Body of pancreas (tissue), 4 donors: ENCODE data around the gene CDC27. TPM values are rescaled to one million over a fixed set of nuclear protein-coding genes. Genes with fewer than 3 reads are reported as not detected.

Source experiments
- ATAC-seq: fragments of 150-250 bp; one replicate; pipeline ENCODE4 v1.9.1; 2016
- DNase-seq, 4 donors: peaks; one replicate each; pipeline ENCODE4 v3.0.0-alpha.2; 2019
- H3K27ac ChIP-seq, 4 donors: fragments of 200-600 bp; sonication (generic); 1 replicate in 3 of 4; 2 replicates in 1 of 4; pipeline versions ENCODE4 v1.5.1 to v1.6.1; 2016 to 2019; ENCODE audit warnings: mild to moderate bottlenecking in 1 of 4, mixed read lengths in 1 of 4, moderate library complexity in 1 of 4
- H3K27me3 ChIP-seq, 2 donors: fragments of 200-600 bp; sonication (generic); one replicate each; pipeline ENCODE4 v1.6.0; 2016; ENCODE audit warnings: mild to moderate bottlenecking in 1 of 2
- H3K36me3 ChIP-seq, 2 donors: fragments of 200-600 bp; sonication (generic); replicated peaks in 1 of 2; 2 replicates each; pipeline ENCODE4 v1.5.1; 2016; ENCODE audit warnings: low read depth in 2 of 2; ENCODE audit not compliant: insufficient read depth in 1 of 2
- H3K4me1 ChIP-seq: fragments of 200-600 bp; sonication (generic); one replicate; pipeline ENCODE4 v1.6.0; 2016
- H3K4me3 ChIP-seq, 2 donors: fragments of 200-600 bp; sonication (generic); 1 replicate in 1 of 2; 2 replicates in 1 of 2; pipeline ENCODE4 v1.5.1; 2016 to 2019
- H3K9me3 ChIP-seq, 3 donors: fragments of 200-600 bp; sonication (generic); 1 replicate in 2 of 3; 2 replicates in 1 of 3; pipeline ENCODE4 v1.5.1; 2016
- POLR2A ChIP-seq, 3 donors: fragments of 450-650 bp; IDR thresholded peaks; one replicate each; pipeline ENCODE4 v1.6.1; 2016; ENCODE audit warnings: antibody characterized with exemption in 3 of 3, mild to moderate bottlenecking in 2 of 3
- WGBS, 2 donors: methylation state at CpG; one replicate each; pipeline ENCODE4 v1.1.5; 2017; 5-methylcytosine and 5-hydroxymethylcytosine counted together
- intact Hi-C: fragments of 100-400 bp; cut with DNase I; formaldehyde crosslinking; loops from one replicate; pipeline ENCODE4 v1.15.1; 2023
- total RNA-seq, 2 donors: library from RNA; depleted of rRNA; stranded (reverse); fragments of >200 nt; gene quantifications; one replicate each; pipeline ENCODE4 v1.1.0, GENCODE V29; 2016
- TF ChIP-seq, protein P1 (sequence below), 7 experiments: fragments of 450-650 bp in 4 of 7; fragments of 200-600 bp in 3 of 7; sonication (generic) in 3 of 7; IDR thresholded peaks; one replicate each; pipeline ENCODE4 v1.5.1; 2016 to 2019; ENCODE audit warnings: antibody characterized with exemption in 7 of 7

The CDC27 gene
- total RNA-seq, 2 donors from 2014 or later = 11.5 to 27.2 TPM

DNA sequence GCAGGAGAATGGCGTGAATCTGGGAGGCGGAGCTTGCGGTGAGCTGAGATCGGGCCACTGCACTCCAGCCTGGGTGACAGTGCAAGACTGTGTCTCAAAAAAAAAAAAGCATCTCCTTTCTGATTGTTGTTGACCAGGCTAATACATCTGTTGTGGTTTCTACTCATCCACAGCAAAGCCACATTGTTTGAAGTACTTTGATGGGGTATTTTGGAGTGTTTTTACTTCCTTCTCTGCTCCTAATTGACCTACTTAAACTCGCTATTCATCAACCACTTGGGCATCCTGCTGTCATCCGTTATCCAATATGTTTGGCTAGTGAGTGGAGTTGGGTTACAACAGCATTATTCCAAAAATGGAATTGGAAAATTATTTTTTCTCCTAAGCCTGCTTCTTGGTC, 3.5 kb upstream of the CDC27 start:
- DNase-seq = no peak
- Histone ChIP-seq H3K27ac (no peak overlapping the region), H3K4me3 (no peak overlapping the region), H3K36me3 (no peaks in the 10 kb centered on the region), H3K4me1 (peaks cover 8% of the 10 kb centered on the region), H3K9me3 (no peaks in the 10 kb centered on the region), H3K27me3 (no peaks in the 10 kb centered on the region)
- 74 to 78% methylated on average over 6 of the region's 6 CpGs for WGBS, 2 donors
- intact Hi-C loops = no loop called here
- ATAC-seq = no peak
- TF ChIP-seq, protein P1, sequence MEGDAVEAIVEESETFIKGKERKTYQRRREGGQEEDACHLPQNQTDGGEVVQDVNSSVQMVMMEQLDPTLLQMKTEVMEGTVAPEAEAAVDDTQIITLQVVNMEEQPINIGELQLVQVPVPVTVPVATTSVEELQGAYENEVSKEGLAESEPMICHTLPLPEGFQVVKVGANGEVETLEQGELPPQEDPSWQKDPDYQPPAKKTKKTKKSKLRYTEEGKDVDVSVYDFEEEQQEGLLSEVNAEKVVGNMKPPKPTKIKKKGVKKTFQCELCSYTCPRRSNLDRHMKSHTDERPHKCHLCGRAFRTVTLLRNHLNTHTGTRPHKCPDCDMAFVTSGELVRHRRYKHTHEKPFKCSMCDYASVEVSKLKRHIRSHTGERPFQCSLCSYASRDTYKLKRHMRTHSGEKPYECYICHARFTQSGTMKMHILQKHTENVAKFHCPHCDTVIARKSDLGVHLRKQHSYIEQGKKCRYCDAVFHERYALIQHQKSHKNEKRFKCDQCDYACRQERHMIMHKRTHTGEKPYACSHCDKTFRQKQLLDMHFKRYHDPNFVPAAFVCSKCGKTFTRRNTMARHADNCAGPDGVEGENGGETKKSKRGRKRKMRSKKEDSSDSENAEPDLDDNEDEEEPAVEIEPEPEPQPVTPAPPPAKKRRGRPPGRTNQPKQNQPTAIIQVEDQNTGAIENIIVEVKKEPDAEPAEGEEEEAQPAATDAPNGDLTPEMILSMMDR (IDR thresholded peaks at IDR 0.05) = no peak
- no peak for TF ChIP-seq POLR2A (IDR thresholded peaks at IDR 0.05)

DNA sequence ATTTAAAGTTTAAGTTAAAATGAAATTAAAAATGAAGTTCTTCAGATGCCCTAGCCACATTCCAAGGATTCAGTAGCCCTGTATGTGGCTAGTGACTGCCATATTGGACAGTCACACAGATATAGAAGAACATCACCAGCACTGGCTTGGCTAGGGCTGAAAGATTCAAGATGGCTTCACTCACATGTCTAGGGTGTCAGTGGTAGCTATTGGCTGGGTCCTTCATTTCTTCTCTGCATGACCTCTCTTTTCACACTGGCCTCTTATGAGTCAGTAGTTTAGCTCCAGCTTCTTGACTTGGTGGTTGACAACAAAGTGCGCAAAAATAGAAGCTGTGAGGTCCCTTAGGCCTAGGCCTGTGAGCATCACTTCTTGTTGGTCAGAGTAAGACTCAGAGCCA, 1.7 kb upstream of the CDC27 start:
- DNase-seq (no peak), ATAC-seq (no peak)
- H3K36me3 ChIP-seq = no peaks in the 10 kb centered on the region
- no peak for TF ChIP-seq POLR2A (IDR thresholded peaks at IDR 0.05)
- TF ChIP-seq, protein P1 (IDR thresholded peaks at IDR 0.05) = no peak
- no peaks in the 10 kb centered on the region for H3K27me3 ChIP-seq
- H3K9me3 ChIP-seq = no peaks in the 10 kb centered on the region
- peaks cover 24% of the 10 kb centered on the region for H3K4me1 ChIP-seq
- no peak overlapping the region for H3K27ac ChIP-seq
- H3K4me3 ChIP-seq = no peak overlapping the region
- 92 to 100% methylated on average over 1 of the region's 1 CpG for WGBS, 2 donors
- intact Hi-C loops = no loop called here

DNA sequence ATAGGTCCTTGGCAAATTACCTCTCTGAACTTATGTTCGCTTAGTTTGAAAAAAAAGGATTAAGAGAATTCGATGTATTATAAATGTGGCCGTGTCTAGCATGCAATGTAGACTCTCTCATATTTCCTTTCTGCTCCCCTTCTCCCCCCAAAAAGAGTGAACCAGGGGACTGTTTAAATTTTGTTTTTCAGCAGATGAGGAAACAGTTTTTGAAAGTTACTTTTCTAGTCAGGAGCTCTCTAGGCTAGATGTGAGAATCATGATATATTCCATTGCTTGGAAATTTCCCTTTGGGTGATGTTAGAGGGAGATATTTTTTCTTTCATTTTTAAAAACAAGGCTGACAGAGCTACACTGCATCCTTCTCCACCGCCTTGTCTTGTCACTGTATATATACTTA, 1.1 kb upstream of the CDC27 start:
- H3K4me1 ChIP-seq = peaks cover 24% of the 10 kb centered on the region

DNA sequence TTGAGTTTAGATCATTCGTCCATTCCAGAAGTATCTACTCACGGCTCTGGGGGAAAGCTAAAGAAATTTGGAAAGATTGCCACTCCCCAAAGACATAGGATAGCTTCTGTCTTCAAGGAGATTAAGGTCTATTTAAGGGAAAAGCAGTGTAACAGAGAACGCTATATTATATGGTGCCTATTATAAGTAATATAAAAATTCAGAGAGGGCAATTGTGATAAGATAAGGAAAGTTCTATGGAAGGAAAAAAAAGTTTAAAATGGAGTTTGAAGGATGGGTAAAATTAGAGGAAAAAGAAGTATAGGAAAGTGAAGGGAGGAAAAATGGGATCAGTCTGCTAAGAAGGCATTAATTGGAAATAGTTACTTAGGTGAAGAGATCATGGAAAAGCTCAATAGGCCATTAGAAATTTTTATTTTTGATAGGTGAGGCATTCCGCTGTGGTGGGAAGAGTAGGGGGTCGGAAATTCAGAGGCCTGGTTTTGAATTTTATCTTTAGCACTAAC, 690 bp upstream of the CDC27 start:
- no peak for TF ChIP-seq POLR2A (IDR thresholded peaks at IDR 0.05)
- TF ChIP-seq, protein P1 (IDR thresholded peaks at IDR 0.05) = peak in 1 of 7 experiments; percentile 2
- Histone ChIP-seq H3K4me1 (peaks cover 24% of the 10 kb centered on the region), H3K27ac (peak overlapping the region; percentile 9 to 94 (median 76)), H3K9me3 (no peaks in the 10 kb centered on the region), H3K36me3 (no peaks in the 10 kb centered on the region), H3K4me3 (no peak overlapping the region), H3K27me3 (no peaks in the 10 kb centered on the region)
- intact Hi-C loops = no loop called here
- DNase-seq (no peak), ATAC-seq (no peak)
- 26 to 27% methylated on average over 5 of the region's 5 CpGs for WGBS, 2 donors

More for the DNA sequence above, 1.1 kb upstream of the CDC27 start:
- no peaks in the 10 kb centered on the region for H3K27me3 ChIP-seq
- TF ChIP-seq POLR2A (IDR thresholded peaks at IDR 0.05) = no peak
- TF ChIP-seq, protein P1 (IDR thresholded peaks at IDR 0.05) = no peak
- WGBS, 2 donors = 99% methylated on average over 4 of the region's 4 CpGs
- no peak for DNase-seq
- H3K9me3 ChIP-seq = no peaks in the 10 kb centered on the region
- H3K27ac ChIP-seq = no peak overlapping the region
- H3K36me3 ChIP-seq = no peaks in the 10 kb centered on the region
- no peak overlapping the region for H3K4me3 ChIP-seq
- intact Hi-C loops = no loop called here
- no peak for ATAC-seq

DNA sequence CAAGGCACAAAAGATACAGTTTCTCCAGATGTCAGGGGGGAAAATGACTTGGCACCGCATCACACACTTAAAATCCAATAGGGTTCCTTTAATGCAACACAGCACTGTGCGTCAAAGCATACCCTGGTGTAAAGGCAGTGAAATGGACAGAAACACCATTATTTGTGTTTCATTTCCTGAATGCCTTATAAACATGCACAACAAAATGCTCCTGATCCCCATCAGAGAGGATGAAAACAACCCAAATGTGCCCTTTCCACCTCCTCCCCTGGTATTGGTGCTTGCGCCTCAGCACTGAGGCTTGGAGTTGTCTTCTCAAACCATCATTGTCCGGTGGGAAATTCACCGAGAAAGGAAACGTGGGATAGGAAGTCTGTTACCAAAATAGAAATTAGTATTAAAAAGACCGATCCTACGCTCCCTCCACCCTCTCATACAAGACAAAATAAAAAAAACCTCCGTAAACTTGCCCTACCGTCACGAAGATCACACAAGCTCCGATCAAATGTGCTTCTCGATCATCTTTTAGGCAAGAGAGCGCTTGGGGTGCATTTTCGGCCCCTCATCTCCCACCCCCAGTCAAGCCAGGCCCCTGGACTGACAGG, 722 bp downstream of the CDC27 start:
- no peak for ATAC-seq

More for the DNA sequence above, 722 bp downstream of the CDC27 start:
- Histone ChIP-seq H3K27ac (peak overlapping the region; percentile 79 to 94 (median 92)), H3K27me3 (no peaks in the 10 kb centered on the region), H3K4me3 (peak overlapping the region; percentile 48 to 87), H3K9me3 (no peaks in the 10 kb centered on the region), H3K4me1 (peaks cover 27% of the 10 kb centered on the region), H3K36me3 (no peaks in the 10 kb centered on the region)
- WGBS, 2 donors = 2% methylated on average over 13 to 15 of the region's 15 CpGs
- peak in 1 of 4 donors; percentile 18 for DNase-seq
- TF ChIP-seq, protein P1 (IDR thresholded peaks at IDR 0.05) = no peak
- TF ChIP-seq POLR2A (IDR thresholded peaks at IDR 0.05) = no peak
- intact Hi-C loops = no loop called here
